DMS 273 treated with DMSO at 0.1 percent for 48 hours (cell line): Measurements from ENCODE around the gene WDFY4.

Source experiments
- DNase-seq: peaks from one replicate; lab custom pipeline; 2025; lab: John Stamatoyannopoulos, UW

Gene WDFY4

DNA sequence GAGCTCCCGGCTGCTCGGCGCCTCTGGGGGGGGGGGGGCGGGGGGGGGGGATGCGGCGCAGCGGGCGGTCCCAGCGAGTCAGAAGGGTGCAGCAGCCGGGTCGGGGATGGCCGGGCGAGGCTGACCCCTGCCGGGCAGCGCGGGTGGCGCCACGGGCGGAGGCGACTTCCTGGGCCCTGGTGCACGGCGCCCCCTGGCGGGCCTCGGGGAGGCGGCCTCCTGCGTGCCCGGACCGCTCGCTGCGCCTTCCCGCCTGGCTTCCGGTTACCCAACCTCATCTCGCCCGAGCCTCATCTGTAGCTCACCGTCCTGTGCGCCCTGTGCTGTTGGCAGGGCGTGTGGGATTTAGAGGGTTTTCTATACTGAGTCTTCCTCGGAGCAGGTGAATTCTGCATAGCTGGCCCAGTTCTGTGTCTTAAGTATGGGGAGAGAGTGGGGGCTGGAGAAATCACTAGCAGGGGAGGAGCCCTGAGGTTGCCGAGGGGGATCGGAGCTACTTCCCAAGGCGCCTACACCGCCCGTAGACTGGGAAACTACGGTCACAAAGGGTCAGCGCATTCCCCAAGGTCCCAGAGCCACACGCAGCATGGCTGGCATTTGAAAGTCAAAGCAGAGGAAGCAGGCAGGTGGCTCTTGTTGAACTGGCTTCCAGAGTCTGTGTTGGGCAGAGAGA, 28.3 kb upstream of the WDFY4 start:
- DNase-seq = peak; percentile 46

DNA sequence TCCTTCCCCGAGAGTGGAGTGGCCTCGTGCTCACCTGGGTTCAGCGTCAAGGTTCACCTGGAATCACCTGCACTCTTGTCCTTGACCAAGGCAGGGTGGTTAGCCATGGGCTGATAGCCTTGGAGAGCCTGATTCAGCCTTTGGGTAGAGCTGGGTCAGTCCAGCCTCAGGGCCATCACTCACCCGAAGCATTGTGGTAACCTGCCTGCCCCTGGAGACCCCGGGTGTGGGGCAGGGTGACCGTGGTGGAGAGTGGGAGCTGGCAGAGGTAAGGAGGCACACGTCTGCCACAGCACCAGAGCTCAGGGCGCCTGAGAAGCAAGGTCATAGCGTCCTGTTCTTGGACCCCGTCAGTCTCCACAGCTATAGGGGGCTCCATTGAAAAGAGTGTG, 27.8 kb upstream of the WDFY4 start:
- DNase-seq = no peak

DNA sequence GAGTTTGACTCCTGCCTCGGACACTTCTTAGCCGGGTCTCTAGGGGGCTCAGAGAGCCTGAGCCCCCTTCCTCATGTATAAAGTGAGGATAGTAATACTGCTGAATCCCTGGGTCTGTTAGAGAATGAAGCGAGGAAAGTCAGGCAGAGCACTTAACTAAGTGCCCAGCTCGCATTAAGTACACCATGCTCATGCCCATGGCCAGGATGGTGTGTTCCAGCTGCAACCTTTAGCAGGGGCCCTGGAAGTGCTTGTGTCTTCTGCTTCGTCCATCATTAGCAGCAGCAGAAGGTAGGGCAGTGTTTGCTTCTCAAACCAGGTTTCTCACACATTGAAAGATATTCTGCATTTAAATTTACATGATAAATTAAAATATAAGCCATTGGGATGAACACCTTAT, 27.3 kb upstream of the WDFY4 start:
- DNase-seq = no peak

DNA sequence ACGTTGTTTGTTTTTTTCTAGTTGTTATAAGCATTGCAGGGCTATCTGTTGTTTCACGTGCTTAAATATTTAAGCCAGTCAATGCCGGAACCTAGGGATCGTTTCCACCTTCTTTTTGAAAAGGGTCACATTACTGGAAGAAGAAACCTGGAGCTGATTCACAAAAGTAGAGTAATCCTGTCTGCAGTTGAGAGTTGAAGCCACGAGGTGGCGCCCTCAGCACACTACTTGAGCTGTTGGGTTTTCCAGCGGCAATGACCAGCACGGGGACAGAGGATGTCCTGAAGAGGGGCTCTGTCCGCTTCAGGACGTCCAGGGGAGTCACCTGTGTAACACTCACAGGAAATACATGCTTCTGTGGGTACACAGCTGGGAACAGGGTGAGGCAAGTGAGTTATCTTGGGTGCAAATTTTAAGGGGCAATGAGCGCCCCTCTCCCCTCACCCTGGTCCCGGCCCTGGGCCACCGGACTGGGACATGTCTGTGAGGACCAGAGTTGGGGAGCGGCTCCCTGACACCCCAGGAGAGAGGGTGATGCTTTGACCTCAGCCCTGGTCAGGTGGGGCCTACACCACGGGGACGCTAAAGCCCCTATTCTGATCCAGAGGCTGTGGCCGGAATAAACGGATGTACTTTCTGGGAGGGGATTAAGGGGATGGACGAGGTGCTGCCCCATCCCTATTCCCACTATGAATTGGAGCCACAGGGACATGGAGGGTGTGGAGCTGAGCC, 26.3 kb upstream of the WDFY4 start:
- DNase-seq = peak; percentile 21

DNA sequence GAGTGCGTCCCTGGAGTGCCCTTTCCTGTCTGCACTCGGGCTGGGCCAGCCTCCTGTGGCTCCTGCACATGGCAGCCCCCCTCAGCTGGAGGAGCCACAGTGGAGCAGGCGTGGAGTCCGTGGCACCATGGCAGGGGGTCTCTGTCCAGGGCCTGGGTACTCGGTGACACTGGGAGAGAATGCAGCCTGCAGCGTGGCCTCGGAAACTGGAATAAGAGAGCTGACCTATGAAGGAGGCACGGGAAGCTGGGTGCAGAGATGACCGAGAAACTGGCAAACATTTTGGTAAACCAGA, 25.8 kb upstream of the WDFY4 start:
- no peak for DNase-seq

DNA sequence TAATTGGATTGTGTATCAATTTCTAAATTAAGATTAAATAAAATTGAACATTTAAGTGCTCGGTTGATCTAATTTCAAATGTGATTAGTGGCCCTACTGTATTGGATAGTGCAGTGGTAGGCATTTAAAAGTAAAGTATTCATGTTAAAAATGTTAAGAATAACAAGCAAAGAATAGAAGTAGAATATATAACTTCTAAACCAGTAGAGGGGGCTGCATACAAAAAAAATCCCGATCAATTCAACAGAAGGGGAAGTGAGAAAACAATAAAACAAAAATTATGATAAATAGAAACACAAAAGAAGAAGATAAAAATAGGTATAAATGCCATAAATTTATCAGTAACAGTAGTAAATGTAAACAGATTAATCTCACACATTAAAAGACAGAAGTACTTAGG, 24.9 kb upstream of the WDFY4 start:
- DNase-seq = no peak

DNA sequence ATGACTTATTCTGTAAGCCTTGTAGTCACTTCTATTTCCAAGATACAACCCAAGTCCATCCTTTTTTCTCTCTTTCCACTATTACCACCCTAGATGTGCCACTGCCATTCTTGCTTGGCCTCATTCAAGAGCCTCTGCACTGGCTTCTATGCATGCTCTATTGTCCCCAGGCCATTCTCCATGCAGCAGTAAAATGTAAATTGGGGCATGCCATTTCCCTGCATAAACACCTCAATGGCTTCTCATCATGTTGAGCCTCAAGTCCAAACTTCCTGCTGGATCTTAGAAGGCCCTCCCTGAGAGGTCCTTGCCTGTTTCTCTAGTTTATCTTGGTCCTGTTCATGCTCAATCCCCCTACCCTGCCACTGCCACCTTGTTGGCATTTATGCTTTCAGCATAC, 23.2 kb upstream of the WDFY4 start:
- DNase-seq = no peak

DNA sequence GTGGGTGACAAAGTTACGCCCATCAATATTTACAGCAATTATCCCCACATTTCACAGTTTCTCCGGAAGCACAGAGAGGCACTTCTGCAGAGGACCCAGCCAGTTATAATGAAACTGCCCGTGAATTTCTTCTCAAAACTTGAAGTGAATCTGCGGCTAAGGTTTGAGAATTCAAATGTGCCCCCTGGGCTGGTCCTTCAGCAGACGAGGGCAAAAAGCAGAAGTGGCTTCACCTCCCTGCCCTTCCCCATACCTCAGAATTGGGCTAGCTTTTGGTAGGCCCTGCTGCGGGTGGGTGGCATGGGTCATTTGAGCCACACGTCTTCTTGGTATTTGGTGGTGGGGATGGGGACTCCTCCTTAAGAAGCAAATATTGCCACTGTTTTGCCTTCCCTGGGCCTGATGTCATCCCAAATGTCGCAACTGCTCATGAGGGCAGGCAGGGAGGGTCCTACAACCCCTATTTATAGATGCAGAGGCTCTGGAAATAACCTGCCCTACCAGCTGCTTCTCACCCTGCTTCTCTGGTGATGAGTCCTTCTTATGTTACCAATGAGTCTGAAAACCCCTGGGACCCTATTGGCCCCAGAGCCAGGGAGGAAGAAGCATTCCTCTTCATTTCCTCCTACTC, 16.6 kb upstream of the WDFY4 start:
- no peak for DNase-seq

DNA sequence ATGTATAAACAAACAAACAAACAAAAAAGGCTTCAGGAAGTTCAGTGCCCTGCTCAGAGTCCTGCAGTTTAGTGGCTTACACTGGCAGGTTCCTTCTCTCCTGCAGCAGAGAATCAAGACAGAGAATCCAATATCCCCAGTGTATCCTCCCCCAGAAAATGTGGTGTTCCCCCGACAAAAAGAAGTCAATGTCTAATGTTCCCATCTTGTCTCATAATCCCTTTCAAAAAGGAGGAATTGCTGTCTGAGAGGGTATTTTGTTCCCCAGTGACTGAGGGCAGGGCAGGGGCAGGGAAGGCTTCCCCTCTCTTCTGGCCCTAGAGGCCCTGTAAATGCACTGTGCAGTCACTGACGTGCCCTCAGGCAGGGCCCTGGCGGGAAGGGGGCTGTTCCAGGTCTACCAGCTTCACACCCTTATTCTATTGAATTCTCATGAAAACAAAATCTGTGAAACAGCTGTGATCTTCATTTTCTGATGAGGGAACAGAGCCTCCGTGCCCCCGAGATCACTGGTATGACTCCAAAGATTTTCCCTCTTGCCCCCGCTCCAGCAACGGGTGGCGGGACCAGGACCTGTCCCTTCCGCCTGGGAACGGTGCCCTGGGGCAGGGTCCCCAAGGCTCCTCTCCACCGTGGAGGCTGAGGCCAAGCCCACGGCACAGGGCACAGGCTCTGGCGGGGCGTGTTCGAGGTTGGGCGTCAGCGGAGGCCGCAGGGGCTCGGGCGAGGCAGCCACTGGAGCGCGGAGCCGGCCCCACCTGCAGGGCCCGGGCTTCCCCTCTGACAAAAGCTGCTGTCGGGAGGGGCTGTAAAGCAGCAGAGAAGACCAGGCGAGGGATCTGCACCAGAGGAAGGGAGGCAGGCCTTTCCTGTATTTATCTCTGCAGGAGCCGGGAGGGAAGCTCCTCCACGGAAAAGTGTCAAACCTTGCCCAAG, 13.4 kb upstream of the WDFY4 start:
- DNase-seq = no peak

DNA sequence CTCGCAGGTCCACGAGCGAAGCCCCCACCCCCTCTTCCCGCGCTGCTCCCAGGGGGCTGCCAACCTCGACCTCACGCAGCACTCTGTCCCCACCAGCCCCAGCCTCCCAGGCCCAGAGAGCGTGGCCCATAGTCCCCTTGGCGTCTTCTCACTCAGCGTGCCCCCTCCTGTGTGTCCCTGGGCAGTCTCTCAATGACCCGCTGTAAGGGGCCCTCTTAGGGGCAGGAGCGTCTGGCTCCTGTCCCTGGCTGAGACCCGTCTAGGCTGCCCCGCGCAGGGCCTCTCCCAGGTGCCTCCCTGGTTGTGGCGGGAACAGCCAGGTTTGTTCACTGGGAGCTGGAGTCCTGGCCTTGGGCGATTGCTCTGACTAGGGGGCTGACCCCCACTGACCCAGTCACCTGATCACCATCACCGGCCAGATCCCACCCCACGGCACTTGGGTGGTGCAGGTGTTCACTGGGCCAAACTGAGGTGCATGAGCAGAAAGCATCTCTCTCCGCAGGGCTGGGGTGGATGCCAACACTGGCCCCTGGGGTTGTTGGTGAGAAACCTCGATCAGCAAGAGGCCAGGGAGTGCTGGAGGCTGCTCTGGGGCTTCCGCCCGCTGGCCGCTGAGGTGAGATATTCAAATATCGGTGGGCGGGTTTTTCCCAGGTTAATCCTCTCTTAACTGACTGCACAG, 12.6 kb upstream of the WDFY4 start:
- no peak for DNase-seq

DNA sequence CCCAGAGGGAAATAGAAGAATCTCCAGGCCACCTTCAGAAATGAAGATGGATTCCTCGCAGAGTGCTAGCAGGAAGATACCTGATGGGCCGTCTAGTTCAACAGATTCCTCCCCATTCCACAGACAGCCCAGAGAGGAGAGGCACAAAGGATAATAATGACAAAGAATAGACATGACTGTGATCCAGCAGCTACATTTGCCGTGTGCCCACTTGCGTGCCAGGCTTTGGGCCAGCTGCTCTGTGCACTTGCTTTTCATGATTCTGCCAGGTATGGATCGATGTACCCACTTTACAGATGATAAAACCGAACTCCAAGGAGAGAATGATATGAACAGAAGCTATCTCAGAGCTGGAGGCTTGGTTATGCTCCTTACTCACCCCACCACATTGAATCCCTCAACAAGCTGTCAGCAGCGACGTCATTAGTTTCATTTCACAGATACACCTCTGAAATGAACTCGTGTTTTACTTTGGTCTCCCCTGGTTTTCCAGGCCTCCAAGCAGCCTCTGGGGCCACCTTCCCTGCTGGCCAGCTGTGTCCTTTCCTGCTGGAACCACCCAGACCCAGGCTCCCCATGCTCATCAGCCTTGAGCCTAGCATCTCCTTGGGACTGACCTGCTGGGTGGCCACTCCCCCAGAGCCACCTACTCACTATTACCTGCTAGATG, 11.9 kb upstream of the WDFY4 start:
- DNase-seq = no peak

DNA sequence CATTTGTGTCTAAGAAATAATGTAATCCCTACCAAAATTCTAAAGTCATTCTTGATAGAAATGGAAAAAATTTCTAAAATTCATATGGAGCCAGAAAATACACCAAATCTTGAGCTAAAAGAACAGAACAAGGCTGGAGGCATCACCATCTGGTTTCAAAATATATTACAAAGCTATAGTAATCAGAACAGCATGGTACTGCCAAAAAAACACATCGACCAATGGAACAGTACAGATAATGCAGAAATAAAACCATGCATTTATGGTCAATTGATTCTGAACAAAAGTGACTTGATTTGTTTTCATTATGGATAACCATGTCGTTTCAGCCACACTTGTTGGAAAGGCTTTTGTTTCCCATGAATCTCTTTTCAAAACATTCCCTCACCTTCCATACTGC, 7.0 kb upstream of the WDFY4 start:
- no peak for DNase-seq

DNA sequence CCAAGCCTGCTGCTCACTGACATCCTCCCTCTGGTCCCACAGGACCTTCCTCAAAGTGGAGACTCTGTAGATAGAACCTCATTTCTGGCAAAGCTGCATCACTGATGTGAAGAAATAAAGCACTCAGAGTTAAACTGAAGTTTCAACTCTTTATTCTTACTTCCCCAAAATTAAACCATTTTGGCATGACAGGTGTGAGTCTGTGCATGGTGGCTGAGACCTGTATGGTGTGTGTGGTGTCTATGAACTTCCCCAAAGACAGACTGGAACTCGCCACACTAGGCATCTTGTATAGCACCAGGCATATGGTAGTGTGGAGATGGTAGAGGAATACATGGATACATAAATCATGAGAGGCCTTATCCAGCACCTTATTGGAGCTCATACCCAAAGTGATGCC, 6.6 kb upstream of the WDFY4 start:
- DNase-seq = no peak

DNA sequence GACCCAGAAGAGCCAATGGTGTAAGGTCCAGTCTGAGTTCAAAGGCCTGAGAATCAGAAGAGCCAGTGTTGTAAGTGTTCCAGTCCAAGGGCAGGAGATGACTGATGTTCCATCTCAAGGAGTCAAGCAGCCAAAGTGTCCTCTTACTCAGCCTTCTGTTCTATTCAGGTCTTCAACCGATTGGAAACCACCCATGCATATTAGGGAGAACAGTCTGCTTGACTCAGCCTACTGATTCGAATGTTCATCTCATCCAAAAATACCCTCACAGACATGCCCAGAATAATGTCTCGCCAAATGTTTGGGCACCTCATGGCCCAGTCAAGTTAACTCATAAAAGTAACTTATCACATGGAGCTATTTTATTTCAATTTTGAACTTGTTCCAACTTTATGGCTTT, 2.9 kb upstream of the WDFY4 start:
- no peak for DNase-seq

DNA sequence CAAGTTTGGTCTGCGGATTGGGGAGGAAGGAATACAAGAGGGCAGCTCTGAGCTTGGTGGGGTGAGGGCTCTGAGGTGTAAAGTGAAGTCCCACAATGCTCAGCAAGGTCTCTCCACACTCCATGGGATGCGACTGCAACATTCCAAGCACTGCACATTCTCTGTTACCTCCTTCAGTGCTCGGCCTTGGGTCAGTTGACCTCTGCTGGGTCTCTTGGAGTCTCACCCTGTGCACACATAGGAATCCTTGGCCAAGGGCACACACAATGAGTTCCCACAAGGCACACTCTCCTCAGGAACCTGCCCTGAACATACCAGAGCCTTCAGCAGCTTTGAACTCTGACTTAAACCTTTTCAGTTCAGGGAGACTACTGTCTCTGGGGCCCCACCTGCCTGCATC, 2.4 kb upstream of the WDFY4 start:
- no peak for DNase-seq

DNA sequence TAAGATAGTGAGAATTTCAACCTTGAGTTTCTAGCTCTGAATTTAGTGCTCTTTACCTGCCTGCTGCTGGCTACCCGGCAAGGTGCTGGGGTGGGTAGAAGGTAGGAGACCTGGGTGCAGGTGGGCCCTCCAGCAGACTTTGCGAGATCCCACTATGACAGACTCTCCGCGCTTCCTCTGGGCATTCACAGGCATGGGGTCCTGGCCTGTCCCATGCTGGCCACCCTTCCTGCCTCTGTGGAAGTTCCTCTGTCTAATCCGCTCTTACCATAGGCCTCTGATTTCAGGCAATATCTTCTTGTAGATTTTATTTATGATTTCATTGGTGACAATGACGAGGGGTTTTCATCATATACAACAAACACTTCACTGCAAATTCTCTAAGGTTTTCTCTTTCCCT, 1.2 kb upstream of the WDFY4 start:
- DNase-seq = no peak

DNA sequence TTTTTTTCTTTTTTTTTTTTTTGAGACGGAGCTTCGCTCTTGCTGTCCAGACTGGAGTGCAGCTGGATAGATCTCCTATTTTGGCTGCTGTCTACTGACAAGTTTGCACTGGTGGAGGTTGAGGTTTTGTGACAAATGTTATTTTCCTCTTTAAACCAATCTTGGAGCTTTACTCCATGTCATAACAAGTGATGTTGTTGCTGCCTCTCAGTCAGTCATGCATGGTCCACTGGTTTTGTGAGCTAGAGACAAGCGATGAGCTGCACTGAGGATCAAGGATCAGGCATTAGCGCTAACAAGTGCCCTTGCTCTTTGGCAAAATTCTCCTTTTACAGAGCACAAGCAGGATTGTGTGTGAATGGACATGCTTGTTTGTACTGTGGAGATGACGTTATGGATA, 805 bp upstream of the WDFY4 start:
- no peak for DNase-seq

DNA sequence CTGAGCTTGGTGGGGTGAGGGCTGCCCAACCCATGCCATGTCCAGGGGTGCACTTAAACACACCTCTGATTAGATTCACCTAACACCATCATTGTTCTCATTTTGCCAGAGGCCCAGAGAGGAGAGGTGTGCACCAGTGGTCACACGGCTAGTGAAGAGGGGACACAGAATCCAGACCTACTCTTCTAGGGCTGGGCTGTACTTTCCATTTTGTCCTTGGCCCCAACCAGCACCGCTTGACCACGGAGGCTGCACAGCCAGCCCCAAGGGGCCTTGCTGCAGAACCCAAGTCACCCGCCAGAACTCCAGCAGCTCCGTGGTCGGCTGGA, 246 bp upstream of the WDFY4 start:
- no peak for DNase-seq

DNA sequence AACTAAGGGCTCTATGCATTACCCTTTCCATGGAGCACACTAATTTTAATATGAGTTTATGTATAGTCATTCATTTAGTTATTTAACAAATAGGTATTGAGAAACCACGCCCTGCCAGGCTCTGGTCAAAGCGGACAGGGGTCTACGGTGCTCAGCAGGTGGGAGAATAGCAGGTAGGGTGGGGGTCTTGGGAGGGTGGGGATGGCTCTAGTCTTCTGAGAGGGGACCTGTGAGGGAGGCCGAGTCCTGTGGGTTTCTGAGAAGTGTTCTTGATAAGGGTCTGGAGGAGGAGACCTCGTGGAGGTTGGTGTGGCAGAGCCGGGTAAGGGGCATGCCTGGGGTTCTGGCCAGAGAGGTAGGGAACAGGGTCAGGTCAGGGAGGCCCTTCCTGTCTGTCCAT, 1.1 kb downstream of the WDFY4 start:
- no peak for DNase-seq

DNA sequence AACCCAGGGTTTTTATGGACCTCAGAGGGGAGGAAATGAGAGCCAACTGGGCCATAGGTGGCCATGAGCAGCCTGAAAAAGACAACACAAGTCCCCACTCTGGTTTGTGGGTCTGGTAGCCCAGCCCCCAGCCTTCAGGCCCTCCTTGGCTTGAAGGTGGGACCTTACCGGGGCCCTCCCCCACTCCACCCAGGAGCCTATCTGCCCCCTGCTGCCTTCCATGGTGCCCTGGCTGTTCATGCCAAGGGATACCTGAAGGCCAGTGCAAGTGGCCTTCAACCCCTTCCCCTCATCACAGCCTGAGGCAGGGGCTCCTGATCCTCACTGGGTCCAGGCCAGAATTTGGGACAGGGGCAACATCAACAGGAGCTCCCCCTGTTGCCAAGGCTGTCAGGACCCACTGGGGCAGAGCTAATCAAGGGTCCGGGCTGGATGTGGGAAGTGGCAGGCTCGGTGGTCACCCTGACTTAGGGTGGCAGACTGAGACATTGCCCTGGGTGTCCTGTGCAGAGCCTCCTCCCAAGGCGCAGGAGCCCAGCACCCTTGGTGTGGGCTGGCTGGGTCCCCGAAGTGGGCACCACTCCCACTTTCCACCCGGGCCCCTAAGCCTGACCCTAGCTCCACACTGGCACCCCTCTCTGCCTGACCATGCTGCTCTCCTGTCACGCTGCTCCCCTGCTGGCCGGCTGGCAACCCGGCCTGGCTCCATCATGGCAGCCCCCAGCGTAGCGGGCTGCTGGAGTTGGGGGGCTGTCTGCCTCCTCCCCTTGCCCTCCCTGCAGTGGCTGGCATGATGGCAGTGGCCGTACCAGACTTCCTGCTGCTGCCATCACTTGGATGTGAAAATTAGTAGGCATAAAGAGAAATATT, 6.4 kb downstream of the WDFY4 start:
- DNase-seq = no peak
